Hematopoietic multipotent progenitor cell treated with erythropoietin and hydrocortisone succinate and interleukin-3 and kit ligand, for 17 days (in vitro differentiated cells): Measurements from ENCODE around the gene RPL7L1.

Source experiments
- DNase-seq: peaks from one replicate; pipeline ENCODE4 v3.0.0-alpha.2; 2015; ENCODE audit warnings: low spot score

Gene RPL7L1

DNA sequence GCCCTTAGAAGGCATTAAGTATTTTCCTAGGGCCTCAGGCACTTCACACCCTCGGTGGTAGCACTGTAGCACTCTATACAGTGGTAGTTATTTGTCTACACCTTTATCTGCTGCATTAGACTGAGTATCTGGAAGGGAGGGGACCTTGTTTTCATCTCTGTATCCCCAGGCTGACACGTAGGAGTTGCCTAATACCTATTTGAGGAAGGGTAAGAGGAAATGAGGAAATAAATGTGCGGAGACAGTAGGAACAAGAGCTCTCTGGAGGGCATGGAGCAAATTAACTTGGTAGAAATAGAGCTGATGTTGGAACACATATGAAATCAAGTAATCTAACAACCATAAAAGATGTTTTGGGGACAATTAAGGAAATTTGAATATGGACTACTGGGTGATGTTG is 53.8 kb downstream of the RPL7L1 start:
- no peak for DNase-seq

DNA sequence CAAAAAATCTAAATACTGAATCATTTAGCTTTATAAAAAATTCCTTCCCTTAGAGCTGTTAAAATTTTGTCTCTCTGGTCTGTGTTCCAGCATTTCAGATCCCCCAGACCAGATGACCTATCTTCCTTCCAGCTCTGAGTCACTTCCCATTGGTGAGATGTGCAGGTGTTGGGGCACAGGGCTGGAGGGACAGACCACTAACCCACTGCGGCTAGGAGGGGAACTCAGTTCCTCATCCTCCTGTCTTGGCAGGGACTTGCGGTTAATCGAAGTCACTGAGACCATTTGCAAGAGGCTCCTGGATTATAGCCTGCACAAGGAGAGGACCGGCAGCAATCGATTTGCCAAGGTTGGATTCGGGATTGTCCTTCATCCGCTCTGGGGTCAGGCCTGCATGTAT is 55.9 kb downstream of the RPL7L1 start:
- DNase-seq, result no peak

DNA sequence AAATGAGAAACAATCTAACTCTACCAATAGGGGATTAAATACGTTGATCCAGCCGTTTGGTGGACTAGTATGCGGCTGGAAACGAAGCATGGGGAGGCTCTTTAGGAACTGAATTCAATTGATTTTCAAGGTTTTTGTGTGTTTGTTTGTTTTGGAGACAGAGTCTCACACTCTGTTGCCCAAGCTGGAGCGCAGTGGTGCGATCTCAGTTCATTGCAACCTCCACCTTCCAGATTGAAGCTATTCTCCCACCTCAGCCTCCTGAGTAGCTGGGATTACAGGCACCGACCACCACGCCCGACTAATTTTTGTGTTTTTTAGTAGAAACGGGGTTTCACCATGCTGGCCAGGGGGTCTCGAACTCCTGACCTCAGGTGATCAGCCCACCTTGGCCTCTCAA is 57.0 kb downstream of the RPL7L1 start:
- no peak for DNase-seq

- no peak for DNase-seq
These were observed 58.4 kb downstream of the RPL7L1 start for GRCh38 chr6:42937548-42938427.

- DNase-seq, result no peak
These were observed 59.0 kb downstream of the RPL7L1 start for GRCh38 chr6:42938428-42938796.

GRCh38 chr6:42938987-42939809 is 59.8 kb downstream of the RPL7L1 start:
- no peak for DNase-seq
